NB4 (cell line): Measurements from ENCODE around the gene SETD9.

Experiments
- CTCF ChIP-seq: IDR thresholded peaks from one replicate; pipeline ENCODE4 v1.5.1; 2012; ENCODE audit warnings: low read depth, low read length
- POLR2A ChIP-seq: IDR thresholded peaks from 2 replicates; pipeline ENCODE4 v1.6.1; 2011; ENCODE audit warnings: mild to moderate bottlenecking; ENCODE audit not compliant: insufficient read length; ENCODE audit errors: extremely low read depth

- TF ChIP-seq CTCF (no peak), POLR2A (no peak)
Observed at GRCh38 chr5:56898213-56898612, 11.2 kb upstream of the SETD9 start.
